K562 (cell line): ENCODE data around the gene FAM219B. TPM values are rescaled to one million over a fixed set of nuclear protein-coding genes. Genes with fewer than 3 reads are reported as not detected.

Experiments used
- ARID4B ChIP-seq: sonication (generic); formaldehyde crosslinking; IDR thresholded peaks from 2 replicates; pipeline ENCODE4 v1.8.0; 2022; ENCODE audit warnings: mild to moderate bottlenecking, missing genetic modification reagents
- CCNT2 ChIP-seq: IDR thresholded peaks from 2 replicates; pipeline ENCODE4 v1.6.1; 2011; ENCODE audit warnings: borderline replicate concordance, low read depth, mild to moderate bottlenecking, moderate library complexity, mixed read lengths, low read length; ENCODE audit not compliant: insufficient read length; ENCODE audit errors: extremely low read depth
- CREB3 ChIP-seq: fragments of 450-650 bp; conservative IDR thresholded peaks from 2 replicates; pipeline ENCODE4 v1.6.1; 2016; ENCODE audit warnings: missing genetic modification characterization, low read depth, mild to moderate bottlenecking, missing compliant biosample characterization, moderate library complexity
- ESRRA ChIP-seq: fragments of 450-650 bp; IDR thresholded peaks from 2 replicates; pipeline ENCODE4 v1.6.1; 2014; ENCODE audit warnings: low read depth, mild to moderate bottlenecking, moderate library complexity, borderline replicate concordance
- ILF3 ChIP-seq: fragments of 450-650 bp; IDR thresholded peaks from 2 replicates; pipeline ENCODE4 v1.6.1; 2018; ENCODE audit warnings: antibody characterized with exemption, mild to moderate bottlenecking, moderate library complexity, borderline replicate concordance
- L3MBTL2 ChIP-seq: fragments of 450-650 bp; IDR thresholded peaks from 2 replicates; pipeline ENCODE4 v1.6.1; 2016; ENCODE audit warnings: mild to moderate bottlenecking, moderate library complexity
- MAZ ChIP-seq, 2 experiments: fragments of 450-650 bp in 1 of 2; sonication (generic) in 1 of 2; formaldehyde crosslinking; IDR thresholded peaks in 1 of 2; conservative IDR thresholded peaks in 1 of 2; 2 replicates each; pipeline versions ENCODE4 v1.4.0 to v1.5.0; 2020; ENCODE audit warnings: mild to moderate bottlenecking in 1 of 2, missing genetic modification reagents in 1 of 2
- MTA3 ChIP-seq: fragments of 450-650 bp; formaldehyde crosslinking; IDR thresholded peaks from 2 replicates; pipeline ENCODE4 v1.6.1; 2017; ENCODE audit warnings: mild to moderate bottlenecking, borderline replicate concordance
- MYC ChIP-seq, 2 experiments: fragments of 250-450 bp in 1 of 2; sonication (Bioruptor Pico) in 1 of 2; IDR thresholded peaks; 2 replicates each; pipeline versions ENCODE4 v1.5.1 to v1.6.1; 2012 to 2021; ENCODE audit warnings: low read depth in 2 of 2, borderline replicate concordance in 1 of 2, improper control_type of control experiment in 1 of 2, low read length in 1 of 2, mild to moderate bottlenecking in 1 of 2, moderate library complexity in 1 of 2
- NFRKB ChIP-seq: fragments of 450-650 bp; IDR thresholded peaks from 2 replicates; pipeline ENCODE4 v1.6.1; 2016; ENCODE audit warnings: low read depth
- NR0B1 ChIP-seq: fragments of 450-650 bp; IDR thresholded peaks from one replicate; pipeline ENCODE4 v1.6.1; 2018; ENCODE audit warnings: mild to moderate bottlenecking, moderate library complexity; ENCODE audit not compliant: partially characterized antibody
- SIN3B ChIP-seq: fragments of 450-650 bp; IDR thresholded peaks from 2 replicates; pipeline ENCODE4 v1.6.1; 2017; ENCODE audit warnings: low read depth, mild to moderate bottlenecking, moderate library complexity
- TAL1 ChIP-seq: fragments of 450-650 bp; IDR thresholded peaks from 2 replicates; pipeline ENCODE4 v1.6.1; 2016; ENCODE audit warnings: mild to moderate bottlenecking
- ZNF232 ChIP-seq: sonication (generic); formaldehyde crosslinking; IDR thresholded peaks from 2 replicates; pipeline ENCODE4 v1.8.0; 2022; ENCODE audit warnings: mild to moderate bottlenecking, missing genetic modification reagents
- ZNF592 ChIP-seq: fragments of 450-650 bp; IDR thresholded peaks from 2 replicates; pipeline ENCODE4 v1.6.1; 2017; ENCODE audit warnings: antibody characterized with exemption, mild to moderate bottlenecking
- polyA plus RNA-seq, 8 experiments: library from polyadenylated mRNA; depleted of rRNA in 4 of 8; stranded (reverse) in 5 of 8; unstranded in 3 of 8; fragments of >200 nt; fragmentation: Nextera tagmentation in 2 of 8; fragmentation: Illumina TruSeq in 1 of 8; extraction: Ambion mirVana in 2 of 8; extraction: Trizol in 1 of 8; gene quantifications; 2 replicates each; pipeline versions ENCODE4 v1.2.1 to v1.2.3, GENCODE V29; 2011 to 2014; ENCODE audit warnings: inconsistent platforms in 1 of 8, missing spikeins in 1 of 8
- total RNA-seq, 7 experiments: library from RNA; depleted of rRNA in 6 of 7; stranded (reverse); fragments of >200 nt in 6 of 7; fragmentation: Illumina TruSeq in 2 of 7; extraction: Trizol in 2 of 7; gene quantifications; 2 replicates each; pipeline versions ENCODE4 v1.2.1 to v1.2.3, GENCODE V29; 2011 to 2021; ENCODE audit warnings: low replicate concordance in 1 of 7

Gene FAM219B
- total and polyA plus RNA-seq, 9 of the 15 experiments (the other 6 are each of a cell fraction or from before 2014, with no cell fraction given), result 6.8 to 50.4 (median 29.4) TPM

GRCh38 chr15:74906450-74907162, at the start of gene FAM219B (continued):
- TF ChIP-seq MYC (IDR thresholded peaks at IDR 0.05; ENCODE audit: low read depth, low read length) (peak; percentile 71; the same call in 1 of the 2 replicates), MYC (CRISPR knock-in tag; IDR thresholded peaks at IDR 0.05; ENCODE audit: borderline replicate concordance, low read depth) (no peak), CREB3 (no peak), CCNT2 (peak; percentile 87), ILF3 (peak; percentile 75; the same call in 1 of the 2 replicates), MTA3 (peak; percentile 62), SIN3B (peak; percentile 64), TAL1 (no peak), MAZ (CRISPR knock-in tag; conservative IDR thresholded peaks at IDR 0.05 in 1 of 2, IDR thresholded peaks at IDR 0.05 in 1 of 2) (peak; percentile 96), ARID4B (CRISPR knock-in tag) (peak; percentile 75), ESRRA (no peak; the same call in 1 of the 2 replicates), NR0B1 (no peak), ZNF592 (peak; percentile 38; the same call in 1 of the 2 replicates), NFRKB (peak; percentile 53), L3MBTL2 (peak; percentile 46), ZNF232 (no peak)
